ENCODE results near the gene SRC.
"Not testable (repeated sequence)": the region's sequence is repeated elsewhere in the genome, so short reads cannot be mapped to it uniquely, and the experiment has no call there.

The SRC gene

GRCh38 chr20:37362231-37362792, 16.4 kb downstream of the SRC start:
- in situ Hi-C loops (cut with HindIII; ENCODE audit: low sequenced_read_pairs), result no loop called here

DNA sequence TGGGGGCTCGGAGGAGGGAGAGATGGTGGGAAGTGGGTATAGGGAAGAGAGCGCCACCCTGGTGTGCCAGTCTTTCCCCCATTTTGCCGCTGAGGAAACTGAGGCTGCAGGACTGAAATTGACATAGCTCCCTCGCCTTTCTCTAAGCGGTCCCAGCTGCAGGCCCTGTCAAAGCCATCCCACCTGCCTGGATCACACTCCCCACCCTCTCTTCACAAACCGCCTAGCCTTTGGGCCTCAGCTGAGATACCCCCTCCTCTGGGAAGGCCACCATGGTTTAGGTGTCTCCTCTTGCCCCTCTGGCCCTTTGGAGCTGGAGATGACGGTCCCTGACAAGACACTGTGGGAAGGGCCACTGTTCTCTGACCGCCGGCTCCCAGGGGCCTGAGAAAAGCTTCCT, 16.9 kb downstream of the SRC start:
- in situ Hi-C loops (cut with HindIII; ENCODE audit: low sequenced_read_pairs), result no loop called here

- in situ Hi-C loops (cut with HindIII; ENCODE audit: low sequenced_read_pairs), result no loop called here
Measured at GRCh38 chr20:37363221-37364012, 17.5 kb downstream of the SRC start.

DNA sequence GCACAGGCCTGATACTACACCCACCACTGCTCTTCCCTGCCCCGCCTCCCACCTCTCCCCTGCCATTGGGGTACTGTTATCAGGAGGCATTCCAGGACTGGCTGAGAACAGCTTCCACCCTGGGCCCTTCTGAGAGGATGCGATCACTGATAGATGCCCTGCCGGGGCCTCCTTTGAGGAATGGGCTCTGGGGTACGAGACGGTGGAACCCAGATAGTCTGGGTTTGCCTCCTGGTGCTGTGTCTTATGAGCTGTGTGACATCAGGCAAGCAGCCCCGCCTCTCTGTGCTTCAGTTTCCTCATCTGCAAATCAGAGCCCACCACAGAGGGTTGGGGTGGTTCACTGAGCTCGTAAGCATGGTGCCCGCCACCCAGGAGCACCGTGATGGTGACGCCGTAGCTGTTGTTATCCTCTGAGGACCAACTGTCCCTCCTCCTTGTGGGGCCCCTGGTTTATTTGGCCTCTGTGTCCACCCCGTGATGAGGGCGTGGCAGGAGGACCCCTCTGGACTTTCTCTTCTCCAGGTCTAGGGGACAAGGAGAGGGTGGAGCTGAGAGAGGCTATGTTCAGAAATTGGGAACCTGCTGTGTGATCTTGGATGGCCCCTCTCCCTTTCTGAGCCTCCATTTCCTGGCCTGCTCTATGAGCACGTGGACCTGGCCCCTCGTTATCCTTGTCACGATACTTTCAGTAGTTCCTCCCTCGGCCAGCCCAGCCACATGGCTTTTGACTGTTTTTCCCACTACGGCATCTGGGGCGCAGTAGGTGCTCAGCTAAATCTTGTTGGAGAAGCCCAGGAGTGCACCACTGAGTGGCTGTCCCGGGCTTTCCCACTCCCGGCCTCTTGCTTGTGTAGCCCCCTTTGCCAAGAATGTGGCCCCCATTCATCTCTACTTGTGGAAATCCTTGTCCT, 18.3 kb downstream of the SRC start:
- in situ Hi-C loops (cut with HindIII; ENCODE audit: low sequenced_read_pairs), result no loop called here

DNA sequence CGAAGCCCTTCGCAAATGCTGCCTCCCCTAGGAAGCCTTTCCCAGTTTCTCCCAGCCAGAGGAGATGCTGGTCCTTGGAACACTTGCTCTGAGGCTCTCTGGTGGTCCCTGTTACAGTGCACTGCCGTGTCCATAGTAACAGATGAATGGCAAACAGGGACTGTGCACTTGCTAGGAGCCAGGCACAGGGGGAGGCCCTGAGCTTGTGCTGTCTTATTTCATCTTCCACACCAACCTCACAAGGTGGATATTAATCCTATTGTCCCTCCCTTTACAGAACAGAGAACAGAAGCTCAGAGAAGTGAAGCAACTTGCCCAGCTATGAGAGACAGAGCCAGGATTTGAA, 19.0 kb downstream of the SRC start:
- in situ Hi-C loops (cut with HindIII; ENCODE audit: low sequenced_read_pairs), result no loop called here

GRCh38 chr20:37365760-37366638, 20.1 kb downstream of the SRC start:
- in situ Hi-C loops (cut with HindIII; ENCODE audit: low sequenced_read_pairs), result no loop called here

GRCh38 chr20:37366743-37367142, 20.8 kb downstream of the SRC start:
- in situ Hi-C loops (cut with HindIII; ENCODE audit: low sequenced_read_pairs), result no loop called here

- in situ Hi-C loops (cut with HindIII; ENCODE audit: low sequenced_read_pairs), result no loop called here
Measured at GRCh38 chr20:37369846-37370245, 23.9 kb downstream of the SRC start.

DNA sequence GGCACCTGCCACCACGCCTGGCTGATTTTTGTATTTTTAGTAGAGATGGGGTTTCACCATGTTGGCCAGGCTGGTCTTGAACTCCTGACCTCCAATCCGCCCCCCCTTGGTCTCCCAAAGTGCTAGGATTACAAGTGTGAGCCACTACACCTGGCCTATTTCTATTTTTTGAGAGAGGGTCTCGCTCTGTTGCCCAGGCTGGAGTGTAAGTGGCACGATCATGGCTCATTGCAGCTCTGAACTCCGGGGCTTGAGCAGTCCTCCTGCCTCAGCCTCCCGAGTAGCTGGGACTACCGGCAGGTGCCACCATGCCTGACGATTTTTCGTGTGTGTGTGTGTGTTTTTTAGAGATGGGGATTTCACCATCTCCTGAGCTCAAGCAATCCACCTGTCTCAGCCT, 25.9 kb downstream of the SRC start:
- in situ Hi-C loops (cut with HindIII; ENCODE audit: low sequenced_read_pairs), result not testable (repeated sequence)

DNA sequence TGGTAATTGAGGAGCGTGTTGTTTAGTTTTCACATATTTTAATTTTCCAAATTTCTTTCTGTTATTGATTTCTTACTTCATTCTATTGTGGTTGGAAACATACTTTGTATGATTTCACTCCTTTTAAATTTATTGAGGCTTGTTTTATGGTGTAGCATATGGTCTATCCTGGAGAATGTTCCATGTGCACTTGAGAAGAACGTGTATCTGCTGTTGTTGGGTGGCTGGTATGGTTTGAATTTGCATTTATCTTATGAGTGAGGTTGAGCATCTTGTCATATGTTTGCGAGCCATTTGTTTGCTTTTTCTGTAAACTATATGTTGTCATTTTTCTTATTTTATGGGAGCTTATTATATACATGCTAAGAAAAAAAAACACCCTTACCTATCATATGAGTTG, 26.5 kb downstream of the SRC start:
- in situ Hi-C loops (cut with HindIII; ENCODE audit: low sequenced_read_pairs), result no loop called here

GRCh38 chr20:37373020-37373598, 27.2 kb downstream of the SRC start:
- in situ Hi-C loops (cut with HindIII; ENCODE audit: low sequenced_read_pairs), result no loop called here

GRCh38 chr20:37375227-37375626, 29.3 kb downstream of the SRC start:
- in situ Hi-C loops (cut with HindIII; ENCODE audit: low sequenced_read_pairs), result no loop called here

DNA sequence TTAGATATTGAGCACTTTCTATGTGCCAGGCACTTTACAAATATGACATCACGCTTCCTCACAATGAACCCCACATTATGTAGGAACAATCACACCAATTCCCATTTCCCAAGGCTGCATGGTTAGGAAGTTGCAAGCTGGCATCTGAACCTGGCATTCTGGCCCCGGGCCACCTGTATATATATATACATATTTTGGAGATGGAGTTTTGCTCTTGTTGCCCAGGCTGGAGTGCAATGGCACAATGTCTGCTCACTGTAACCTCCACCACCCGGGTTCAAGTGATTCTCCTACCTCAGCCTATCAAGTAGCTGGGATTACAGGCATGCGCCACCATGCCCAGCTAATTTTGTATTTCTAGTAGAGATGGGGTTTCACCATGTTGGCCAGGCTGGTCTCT, 30.4 kb downstream of the SRC start:
- in situ Hi-C loops (cut with HindIII; ENCODE audit: low sequenced_read_pairs), result no loop called here

- in situ Hi-C loops (cut with HindIII; ENCODE audit: low sequenced_read_pairs), result no loop called here
Measured at GRCh38 chr20:37376791-37377190, 30.9 kb downstream of the SRC start.

DNA sequence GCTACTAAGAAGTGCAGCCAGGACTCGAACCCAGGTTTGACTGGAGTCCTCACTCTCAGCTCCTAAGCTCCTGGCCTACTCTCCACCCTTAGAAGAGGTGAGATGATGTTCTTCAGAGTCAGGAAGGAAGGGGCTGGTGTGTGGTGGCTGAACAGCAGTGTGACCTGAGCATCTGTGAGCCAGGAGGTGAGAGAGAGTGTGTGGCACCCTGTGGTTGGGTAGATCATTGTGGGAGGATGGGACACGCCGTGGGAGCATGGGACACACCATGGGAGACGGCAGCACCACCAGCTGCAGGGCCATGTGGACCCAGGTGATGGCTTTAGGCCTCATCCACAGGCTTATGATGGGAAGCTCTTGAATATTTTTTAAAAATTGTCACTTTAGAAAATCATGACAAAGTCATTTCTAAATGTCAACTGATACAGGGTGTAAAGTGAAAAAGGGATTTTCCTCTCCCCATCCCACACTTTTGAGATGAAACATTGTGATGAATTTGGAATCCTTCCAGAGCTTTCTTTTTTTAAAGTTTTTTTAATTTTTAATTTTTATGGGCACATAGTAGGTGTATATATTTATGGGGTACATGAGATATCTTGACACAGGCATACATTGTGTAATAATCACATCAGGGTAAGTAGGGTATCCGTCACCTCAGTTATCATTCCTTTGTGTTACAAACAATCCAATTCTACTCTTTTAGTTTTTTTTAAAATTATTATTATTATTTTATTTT, 31.6 kb downstream of the SRC start:
- in situ Hi-C loops (cut with HindIII; ENCODE audit: low sequenced_read_pairs), result no loop called here

DNA sequence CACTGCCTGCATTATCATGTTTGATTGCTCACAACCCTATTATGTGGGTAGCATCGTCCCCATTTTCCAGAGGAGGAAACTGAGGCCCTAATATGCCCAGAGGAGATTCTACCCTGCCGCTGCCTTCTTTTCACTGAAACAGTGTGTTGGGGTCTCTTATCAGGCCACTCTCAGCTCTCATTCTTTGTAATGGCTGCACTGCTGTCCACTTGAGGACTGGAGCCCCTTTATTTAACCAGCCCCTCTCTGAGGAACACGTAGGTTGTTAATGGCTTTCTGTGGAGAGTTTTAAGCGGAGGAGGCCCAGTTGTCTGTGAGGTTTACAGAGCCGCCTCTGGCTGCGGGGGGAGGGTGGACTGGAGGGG, 32.5 kb downstream of the SRC start:
- in situ Hi-C loops (cut with HindIII; ENCODE audit: low sequenced_read_pairs), result no loop called here

- in situ Hi-C loops (cut with HindIII; ENCODE audit: low sequenced_read_pairs), result no loop called here
Measured at GRCh38 chr20:37378785-37379598, 33.1 kb downstream of the SRC start.

- in situ Hi-C loops (cut with HindIII; ENCODE audit: low sequenced_read_pairs), result no loop called here
Measured at GRCh38 chr20:37379967-37380828, 34.3 kb downstream of the SRC start.
